ENCODE results near the gene MLH1.
"Not testable (repeated sequence)": the region's sequence is repeated elsewhere in the genome, so short reads cannot be mapped to it uniquely, and the experiment has no call there.

MLH1 gene

DNA sequence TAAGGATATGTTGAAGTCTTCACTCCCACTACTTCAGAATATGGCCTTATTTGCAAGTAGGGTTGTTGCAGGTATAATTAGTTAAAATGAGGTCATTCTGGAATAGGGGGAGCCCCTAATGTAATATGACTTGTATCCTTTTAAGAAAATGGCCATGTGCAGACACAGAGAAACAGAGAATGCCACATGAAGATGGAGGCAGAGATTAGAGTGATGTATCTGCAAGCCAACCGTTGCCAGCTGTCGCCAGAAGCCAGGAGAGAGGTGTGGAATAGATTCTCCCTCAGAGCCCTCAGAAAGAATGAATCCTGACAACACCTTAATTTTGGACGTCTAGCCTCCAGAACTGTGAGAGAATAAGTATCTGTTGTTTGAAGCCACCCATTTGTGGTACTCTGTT is 37.2 kb upstream of the MLH1 start:
- no peak for DNase-seq (ENCODE audit: low spot score)
- TF ChIP-seq, protein P1, sequence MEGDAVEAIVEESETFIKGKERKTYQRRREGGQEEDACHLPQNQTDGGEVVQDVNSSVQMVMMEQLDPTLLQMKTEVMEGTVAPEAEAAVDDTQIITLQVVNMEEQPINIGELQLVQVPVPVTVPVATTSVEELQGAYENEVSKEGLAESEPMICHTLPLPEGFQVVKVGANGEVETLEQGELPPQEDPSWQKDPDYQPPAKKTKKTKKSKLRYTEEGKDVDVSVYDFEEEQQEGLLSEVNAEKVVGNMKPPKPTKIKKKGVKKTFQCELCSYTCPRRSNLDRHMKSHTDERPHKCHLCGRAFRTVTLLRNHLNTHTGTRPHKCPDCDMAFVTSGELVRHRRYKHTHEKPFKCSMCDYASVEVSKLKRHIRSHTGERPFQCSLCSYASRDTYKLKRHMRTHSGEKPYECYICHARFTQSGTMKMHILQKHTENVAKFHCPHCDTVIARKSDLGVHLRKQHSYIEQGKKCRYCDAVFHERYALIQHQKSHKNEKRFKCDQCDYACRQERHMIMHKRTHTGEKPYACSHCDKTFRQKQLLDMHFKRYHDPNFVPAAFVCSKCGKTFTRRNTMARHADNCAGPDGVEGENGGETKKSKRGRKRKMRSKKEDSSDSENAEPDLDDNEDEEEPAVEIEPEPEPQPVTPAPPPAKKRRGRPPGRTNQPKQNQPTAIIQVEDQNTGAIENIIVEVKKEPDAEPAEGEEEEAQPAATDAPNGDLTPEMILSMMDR (IDR thresholded peaks at IDR 0.05; ENCODE audit: extremely low read depth, missing control alignments) = no peak

DNA sequence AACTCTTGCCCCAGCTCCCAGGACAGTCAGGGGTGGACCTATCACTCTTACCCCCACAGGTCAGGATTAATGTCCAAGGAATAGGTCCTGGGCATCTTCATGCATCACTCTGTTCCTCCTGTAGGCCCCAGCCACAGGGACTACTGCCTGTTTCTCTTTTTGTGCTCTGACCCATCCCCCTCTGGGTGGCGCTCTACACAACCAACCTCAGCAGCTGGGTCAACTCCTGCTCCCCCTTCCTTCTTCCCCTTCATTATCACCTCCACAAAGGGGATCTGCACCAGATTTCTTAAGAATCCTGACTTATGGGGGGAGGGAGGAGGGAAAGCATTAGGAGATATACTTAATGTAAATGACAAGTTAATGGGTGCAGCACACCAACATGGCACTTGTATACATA is 36.3 kb upstream of the MLH1 start:
- TF ChIP-seq, protein P1 (IDR thresholded peaks at IDR 0.05; ENCODE audit: extremely low read depth, missing control alignments) = no peak
- no peak for DNase-seq (ENCODE audit: low spot score)

DNA sequence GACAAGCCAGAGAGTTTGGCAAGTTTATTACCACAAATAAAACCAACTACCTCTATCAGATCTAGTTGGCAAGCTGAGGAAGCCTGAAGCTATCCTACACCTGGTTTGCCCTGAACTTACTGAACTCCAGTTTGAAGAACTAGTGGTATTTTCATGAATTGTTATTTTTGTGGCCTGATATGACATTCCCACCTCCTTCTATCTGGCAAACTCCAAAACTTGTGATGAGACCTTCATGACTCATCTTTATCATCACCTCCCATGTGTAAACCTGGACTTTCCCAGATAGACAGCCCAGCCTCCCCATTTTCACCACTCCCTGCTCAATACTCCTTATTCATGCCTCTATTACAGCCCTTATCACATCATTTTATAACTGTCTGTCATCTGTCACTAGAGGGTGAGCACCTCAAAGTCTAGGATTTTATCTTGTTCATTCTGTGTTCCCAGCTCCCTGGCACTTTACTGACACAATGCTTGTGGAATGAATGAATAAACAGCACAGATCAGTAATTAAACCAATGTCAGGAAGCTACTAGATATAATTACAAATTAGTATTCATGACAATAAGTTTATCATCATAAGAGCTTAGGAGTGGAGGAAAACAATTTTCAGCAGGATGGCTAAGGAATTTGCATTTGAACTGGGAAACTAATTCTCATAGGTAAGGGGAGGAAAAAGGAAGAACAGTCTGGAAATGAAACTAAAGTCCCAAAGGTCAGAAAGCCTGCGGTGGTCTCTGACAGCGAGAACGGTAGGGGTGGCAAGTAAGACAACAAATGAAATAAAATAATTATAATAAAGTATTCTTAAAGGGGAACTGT is 35.2 kb upstream of the MLH1 start:
- no peak for DNase-seq (ENCODE audit: low spot score)
- TF ChIP-seq, protein P1 (IDR thresholded peaks at IDR 0.05; ENCODE audit: extremely low read depth, missing control alignments) = no peak

DNA sequence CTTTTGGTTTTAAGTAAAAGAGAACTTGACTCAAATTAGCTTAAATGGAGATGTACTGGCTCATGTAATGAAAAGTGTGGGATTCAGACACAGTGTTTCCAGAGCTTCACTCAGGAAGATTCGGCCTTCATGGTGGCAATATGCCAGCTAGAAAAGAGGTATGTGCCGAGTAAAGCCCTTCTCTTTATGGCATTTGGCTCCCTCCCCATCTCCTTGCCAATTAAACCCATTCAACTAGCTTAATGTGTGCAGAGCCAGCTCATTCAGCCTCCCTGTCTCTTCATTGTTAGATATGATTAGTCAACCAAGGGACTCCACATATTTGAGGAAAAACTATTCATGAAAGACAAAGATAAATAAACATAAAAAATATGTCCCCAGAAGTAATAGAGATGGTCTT is 33.5 kb upstream of the MLH1 start:
- DNase-seq (ENCODE audit: low spot score) = no peak
- TF ChIP-seq, protein P1 (IDR thresholded peaks at IDR 0.05; ENCODE audit: extremely low read depth, missing control alignments) = no peak

DNA sequence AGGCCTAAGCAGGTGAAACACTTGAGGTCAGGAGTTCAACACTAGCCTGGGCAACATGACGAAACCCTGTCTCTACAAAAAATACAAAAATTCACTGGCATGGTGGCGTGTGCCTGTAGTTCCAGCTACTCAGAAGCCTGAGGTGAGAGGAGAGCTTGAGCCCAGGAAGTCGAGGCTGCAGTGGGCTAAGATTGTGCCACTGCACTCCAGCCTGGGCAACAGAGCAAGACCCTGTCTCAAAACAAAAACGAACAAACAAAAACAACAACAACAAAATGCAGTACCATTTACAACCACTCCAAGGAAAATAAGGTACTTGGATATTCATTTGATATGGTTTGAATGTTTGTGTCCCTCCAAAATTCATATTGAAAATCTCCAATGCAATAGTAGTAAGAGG is 32.8 kb upstream of the MLH1 start:
- TF ChIP-seq, protein P1 (IDR thresholded peaks at IDR 0.05; ENCODE audit: extremely low read depth, missing control alignments) = no peak

DNA sequence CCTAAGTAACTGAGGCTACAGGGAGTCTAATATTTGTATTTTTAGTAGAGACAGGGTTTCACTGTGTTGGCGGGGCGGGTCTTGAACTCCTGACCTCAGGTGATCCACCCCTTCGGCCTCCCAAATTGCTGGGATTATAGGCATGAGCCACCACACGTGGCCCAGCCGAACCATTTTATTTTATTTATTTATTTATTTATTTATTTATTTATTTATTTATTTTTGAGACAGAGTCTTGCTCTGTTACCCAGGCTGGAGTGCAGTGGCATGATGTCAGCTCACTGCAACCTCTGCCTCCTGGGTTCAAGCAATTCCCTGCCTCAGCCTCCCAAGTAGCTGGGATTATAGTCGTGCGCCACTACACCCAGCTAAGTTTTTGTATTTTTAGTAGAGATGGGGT is 30.3 kb upstream of the MLH1 start:
- DNase-seq (ENCODE audit: low spot score) = not testable (repeated sequence)

More for the DNA sequence above, 32.8 kb upstream of the MLH1 start:
- DNase-seq (ENCODE audit: low spot score) = no peak

DNA sequence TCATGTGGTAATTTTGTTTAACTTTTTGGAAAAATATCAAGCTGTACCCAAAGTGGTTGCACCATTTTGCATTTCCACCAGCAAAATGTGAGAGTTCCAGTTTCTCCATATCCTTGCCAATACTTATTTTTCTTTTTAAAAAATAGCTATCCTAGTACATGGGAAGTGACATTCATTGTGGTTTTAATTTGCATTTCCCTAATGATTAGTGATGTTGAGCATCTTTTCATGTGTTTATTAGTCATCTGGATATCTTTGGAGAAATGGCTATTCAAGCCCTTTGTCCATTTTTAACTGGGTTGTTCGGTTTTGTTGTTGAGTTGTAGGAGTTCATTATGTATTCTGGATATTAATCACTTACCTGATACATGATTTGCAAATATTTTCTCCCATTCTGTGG is 29.0 kb upstream of the MLH1 start:
- TF ChIP-seq, protein P1 (IDR thresholded peaks at IDR 0.05; ENCODE audit: extremely low read depth, missing control alignments) = no peak
- no peak for DNase-seq (ENCODE audit: low spot score)

DNA sequence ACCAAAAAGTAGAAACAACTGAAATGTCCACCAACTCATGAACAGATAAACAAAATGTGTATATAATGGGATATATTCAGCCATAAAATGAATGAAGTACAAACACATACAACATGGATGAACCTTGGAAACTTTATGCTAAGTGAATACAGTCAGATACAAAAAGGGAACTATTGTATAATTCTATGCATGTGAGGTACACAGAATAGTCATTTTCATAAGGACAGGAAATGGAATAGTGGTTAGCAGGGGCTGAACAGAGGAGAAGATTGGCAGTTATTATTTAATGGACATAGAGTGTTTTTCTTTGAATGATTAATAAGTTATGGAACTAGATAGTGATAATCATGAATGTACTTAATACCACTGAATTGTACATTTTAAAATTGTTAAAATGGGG is 28.5 kb upstream of the MLH1 start:
- DNase-seq (ENCODE audit: low spot score) = no peak
- TF ChIP-seq, protein P1 (IDR thresholded peaks at IDR 0.05; ENCODE audit: extremely low read depth, missing control alignments) = no peak
